NB4 (cell line): ENCODE measurements around the gene XRCC6.

Experiments used
- MAX ChIP-seq: IDR thresholded peaks from 2 replicates; pipeline ENCODE4 v1.6.1; 2011; ENCODE audit warnings: low read depth, low read length
- MYC ChIP-seq: IDR thresholded peaks from 2 replicates; pipeline ENCODE4 v1.6.1; 2011; ENCODE audit warnings: low read depth, low read length
- POLR2A ChIP-seq: IDR thresholded peaks from 2 replicates; pipeline ENCODE4 v1.6.1; 2011; ENCODE audit warnings: mild to moderate bottlenecking; ENCODE audit not compliant: insufficient read length; ENCODE audit errors: extremely low read depth
- TF ChIP-seq, protein P1 (sequence below): IDR thresholded peaks from one replicate; pipeline ENCODE4 v1.5.1; 2012; ENCODE audit warnings: low read depth, low read length

DNA sequence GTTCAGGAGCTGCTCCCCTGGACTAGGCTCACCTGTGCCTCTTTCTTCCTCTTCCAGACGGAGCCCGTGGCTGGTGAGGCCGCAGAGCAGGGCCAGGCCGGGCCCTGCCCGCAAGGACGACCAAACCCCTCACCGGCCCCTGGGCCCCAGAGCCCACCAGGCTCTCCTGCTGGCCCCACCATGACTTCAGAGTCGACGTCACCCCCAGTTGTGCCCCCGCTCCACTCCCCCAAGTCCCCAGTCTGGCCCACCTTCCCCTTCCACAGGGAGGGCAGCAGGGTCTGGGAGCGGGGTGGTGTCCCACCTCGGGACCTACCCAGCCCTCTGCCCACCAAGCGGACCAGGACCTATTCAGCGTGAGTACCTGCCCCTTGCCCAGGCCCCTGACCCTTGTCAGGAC, 49.3 kb upstream of the XRCC6 start:
- TF ChIP-seq, protein P1, sequence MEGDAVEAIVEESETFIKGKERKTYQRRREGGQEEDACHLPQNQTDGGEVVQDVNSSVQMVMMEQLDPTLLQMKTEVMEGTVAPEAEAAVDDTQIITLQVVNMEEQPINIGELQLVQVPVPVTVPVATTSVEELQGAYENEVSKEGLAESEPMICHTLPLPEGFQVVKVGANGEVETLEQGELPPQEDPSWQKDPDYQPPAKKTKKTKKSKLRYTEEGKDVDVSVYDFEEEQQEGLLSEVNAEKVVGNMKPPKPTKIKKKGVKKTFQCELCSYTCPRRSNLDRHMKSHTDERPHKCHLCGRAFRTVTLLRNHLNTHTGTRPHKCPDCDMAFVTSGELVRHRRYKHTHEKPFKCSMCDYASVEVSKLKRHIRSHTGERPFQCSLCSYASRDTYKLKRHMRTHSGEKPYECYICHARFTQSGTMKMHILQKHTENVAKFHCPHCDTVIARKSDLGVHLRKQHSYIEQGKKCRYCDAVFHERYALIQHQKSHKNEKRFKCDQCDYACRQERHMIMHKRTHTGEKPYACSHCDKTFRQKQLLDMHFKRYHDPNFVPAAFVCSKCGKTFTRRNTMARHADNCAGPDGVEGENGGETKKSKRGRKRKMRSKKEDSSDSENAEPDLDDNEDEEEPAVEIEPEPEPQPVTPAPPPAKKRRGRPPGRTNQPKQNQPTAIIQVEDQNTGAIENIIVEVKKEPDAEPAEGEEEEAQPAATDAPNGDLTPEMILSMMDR, result no peak
- TF ChIP-seq POLR2A, result no peak
- TF ChIP-seq MYC, result no peak
- no peak for TF ChIP-seq MAX
